Fibroblast of skin of back (primary cell): ENCODE data around the gene ADK.

Source experiments
- DNase-seq: peaks from one replicate; pipeline ENCODE4 v3.0.0-alpha.2; 2013

Gene ADK

GRCh38 chr10:74371696-74372095 is 220.7 kb downstream of the ADK start:
- DNase-seq: no peak

- DNase-seq: no peak
Observed at GRCh38 chr10:74373059-74373458, 222.0 kb downstream of the ADK start.

GRCh38 chr10:74377476-74377875 is 226.5 kb downstream of the ADK start:
- DNase-seq: no peak

GRCh38 chr10:74379474-74379873 is 228.5 kb downstream of the ADK start:
- no peak for DNase-seq

- DNase-seq: no peak
Observed at GRCh38 chr10:74380795-74381194, 229.8 kb downstream of the ADK start.

- DNase-seq: no peak
Observed at GRCh38 chr10:74381291-74381853, 230.4 kb downstream of the ADK start.

- no peak for DNase-seq
Observed at GRCh38 chr10:74382663-74383062, 231.6 kb downstream of the ADK start.

GRCh38 chr10:74383642-74384041 is 232.6 kb downstream of the ADK start:
- DNase-seq: no peak

- no peak for DNase-seq
Observed at GRCh38 chr10:74384615-74385183, 233.7 kb downstream of the ADK start.

GRCh38 chr10:74388801-74389200 is 237.8 kb downstream of the ADK start:
- DNase-seq: no peak

- DNase-seq: no peak
Observed at GRCh38 chr10:74391786-74392185, 240.8 kb downstream of the ADK start.

- peak; percentile 24 for DNase-seq
Observed at GRCh38 chr10:74394416-74394969, 243.5 kb downstream of the ADK start.

- DNase-seq: no peak
Observed at GRCh38 chr10:74400186-74400585, 249.2 kb downstream of the ADK start.

- DNase-seq: no peak
Observed at GRCh38 chr10:74406006-74406405, 255.0 kb downstream of the ADK start.

- no peak for DNase-seq
Observed at GRCh38 chr10:74415146-74415839, 264.3 kb downstream of the ADK start.

- no peak for DNase-seq
Observed at GRCh38 chr10:74417397-74417796, 266.4 kb downstream of the ADK start.

- DNase-seq: peak; percentile 41
Observed at GRCh38 chr10:74418285-74418872, 267.4 kb downstream of the ADK start.

- DNase-seq: no peak
Observed at GRCh38 chr10:74419491-74419951, 268.5 kb downstream of the ADK start.

GRCh38 chr10:74419958-74420375 is 268.9 kb downstream of the ADK start:
- DNase-seq: no peak

GRCh38 chr10:74424565-74424964 is 273.5 kb downstream of the ADK start:
- DNase-seq: no peak

- DNase-seq: no peak
Observed at GRCh38 chr10:74425456-74426001, 274.5 kb downstream of the ADK start.

- no peak for DNase-seq
Observed at GRCh38 chr10:74431816-74432215, 280.8 kb downstream of the ADK start.
